ENCODE data around the gene PRDM16. TPM values are rescaled to one million over a fixed set of nuclear protein-coding genes. Genes with fewer than 3 reads are reported as not detected.

Gene PRDM16
- total RNA-seq, 1 donor from 2014 or later = 18.3 TPM

GRCh38 chr1:3336641-3337630 is 267.9 kb downstream of the PRDM16 start:
- Mint-ChIP-seq H3K27ac (ENCODE audit: unreplicated experiment) (no peak overlapping the region), H3K9me3 (ENCODE audit: low read depth) (no peaks in the 10 kb centered on the region), H3K4me1 (ENCODE audit: low read depth) (peaks cover 8% of the 10 kb centered on the region), H3K27me3 (ENCODE audit: low read depth) (peaks cover 5% of the 10 kb centered on the region), H3K4me3 (ENCODE audit: unreplicated experiment) (no peak overlapping the region), H3K36me3 (ENCODE audit: low read depth) (peaks cover 4% of the 10 kb centered on the region)
- DNase-seq (ENCODE audit: low spot score) = no peak
- no peak for TF ChIP-seq CTCF (IDR thresholded peaks at IDR 0.05)

GRCh38 chr1:3337798-3338724 is 269.1 kb downstream of the PRDM16 start:
- no peak overlapping the region for H3K4me3 Mint-ChIP-seq (ENCODE audit: unreplicated experiment)
- TF ChIP-seq CTCF (IDR thresholded peaks at IDR 0.05) = no peak
- DNase-seq (ENCODE audit: low spot score) = no peak
- H3K27ac Mint-ChIP-seq (ENCODE audit: unreplicated experiment) = no peak overlapping the region
- H3K36me3 Mint-ChIP-seq (ENCODE audit: low read depth) = peaks cover 8% of the 10 kb centered on the region
- H3K4me1 Mint-ChIP-seq (ENCODE audit: low read depth) = peaks cover 8% of the 10 kb centered on the region
- peaks cover 5% of the 10 kb centered on the region for H3K27me3 Mint-ChIP-seq (ENCODE audit: low read depth)
- H3K9me3 Mint-ChIP-seq (ENCODE audit: low read depth) = peaks cover 5% of the 10 kb centered on the region

DNA sequence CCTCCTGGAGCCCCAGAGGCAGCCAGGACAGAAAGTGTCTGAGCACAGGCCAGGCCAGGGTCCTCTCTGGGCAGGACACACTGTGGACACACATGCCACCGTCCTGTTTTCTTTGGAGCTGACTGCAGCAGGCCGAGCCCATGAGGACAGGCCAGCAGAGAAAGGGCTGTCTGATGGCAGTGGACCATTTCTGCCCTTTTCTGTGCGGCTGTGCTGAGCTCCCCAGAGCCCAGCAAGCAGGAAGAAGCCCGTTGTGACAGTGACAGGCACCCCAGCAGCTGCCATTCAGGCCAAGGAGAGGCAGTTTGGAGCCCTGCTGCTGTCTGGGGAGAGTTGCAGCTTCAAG is 269.7 kb downstream of the PRDM16 start:
- H3K36me3 Mint-ChIP-seq (ENCODE audit: low read depth) = peaks cover 10% of the 10 kb centered on the region
- DNase-seq (ENCODE audit: low spot score) = no peak
- H3K4me3 Mint-ChIP-seq (ENCODE audit: unreplicated experiment) = no peak overlapping the region
- peaks cover 8% of the 10 kb centered on the region for H3K4me1 Mint-ChIP-seq (ENCODE audit: low read depth)
- no peak overlapping the region for H3K27ac Mint-ChIP-seq (ENCODE audit: unreplicated experiment)
- H3K9me3 Mint-ChIP-seq (ENCODE audit: low read depth) = peaks cover 9% of the 10 kb centered on the region
- TF ChIP-seq CTCF (IDR thresholded peaks at IDR 0.05) = no peak
- H3K27me3 Mint-ChIP-seq (ENCODE audit: low read depth) = peaks cover 5% of the 10 kb centered on the region

- no peak for TF ChIP-seq CTCF (IDR thresholded peaks at IDR 0.05)
- H3K4me1 Mint-ChIP-seq (ENCODE audit: low read depth) = peaks cover 5% of the 10 kb centered on the region
- no peak overlapping the region for H3K4me3 Mint-ChIP-seq (ENCODE audit: unreplicated experiment)
- H3K36me3 Mint-ChIP-seq (ENCODE audit: low read depth) = peaks cover 14% of the 10 kb centered on the region
- H3K27me3 Mint-ChIP-seq (ENCODE audit: low read depth) = no peaks in the 10 kb centered on the region
- no peak overlapping the region for H3K27ac Mint-ChIP-seq (ENCODE audit: unreplicated experiment)
- peaks cover 20% of the 10 kb centered on the region for H3K9me3 Mint-ChIP-seq (ENCODE audit: low read depth)
- no peak for DNase-seq (ENCODE audit: low spot score)
Observed at GRCh38 chr1:3339856-3340255, 270.9 kb downstream of the PRDM16 start.
